NCI-H1092 (cell line): ENCODE measurements around the gene FAM13A.
"Not testable (repeated sequence)": the region's sequence is repeated elsewhere in the genome, so short reads cannot be mapped to it uniquely, and the experiment has no call there.

Experiments used
- DNase-seq: peaks from one replicate; lab custom pipeline; 2025; lab: John Stamatoyannopoulos, UW

The FAM13A gene

GRCh38 chr4:89056953-89057398 lies at the start of gene FAM13A:
TSS of gene FAM13A (minus strand) at chr4:89057185. CDS start at chr4:89056964, 221 bp downstream.
- peak; percentile 79 for DNase-seq

- no peak for DNase-seq
Observed at GRCh38 chr4:89105726-89106125, 48.7 kb upstream of the FAM13A start.

- no peak for DNase-seq
Observed at GRCh38 chr4:89101256-89102161, 44.5 kb upstream of the FAM13A start.

GRCh38 chr4:89100853-89101252 lies 43.9 kb upstream of the FAM13A start:
- DNase-seq, result no peak

- no peak for DNase-seq
Observed at GRCh38 chr4:89099471-89099870, 42.5 kb upstream of the FAM13A start.

- no peak for DNase-seq
Observed at GRCh38 chr4:89099034-89099433, 42.0 kb upstream of the FAM13A start.

GRCh38 chr4:89078300-89078699 lies 21.3 kb upstream of the FAM13A start:
- DNase-seq, result no peak

- DNase-seq, result no peak
Observed at GRCh38 chr4:89077761-89078160, 20.8 kb upstream of the FAM13A start.

GRCh38 chr4:89072921-89073320 lies 15.9 kb upstream of the FAM13A start:
- no peak for DNase-seq

GRCh38 chr4:89071311-89071710 lies 14.3 kb upstream of the FAM13A start:
- no peak for DNase-seq

- DNase-seq, result no peak
Observed at GRCh38 chr4:89070041-89070440, 13.1 kb upstream of the FAM13A start.

- DNase-seq, result no peak
Observed at GRCh38 chr4:89069481-89069880, 12.5 kb upstream of the FAM13A start.

- no peak for DNase-seq
Observed at GRCh38 chr4:89067417-89067816, 10.4 kb upstream of the FAM13A start.

- no peak for DNase-seq
Observed at GRCh38 chr4:89064848-89065247, 7.9 kb upstream of the FAM13A start.

- not testable (repeated sequence) for DNase-seq
Observed at GRCh38 chr4:89057844-89058243, 859 bp upstream of the FAM13A start.

- DNase-seq, result no peak
Observed at GRCh38 chr4:89056292-89056952, 563 bp downstream of the FAM13A start.

- DNase-seq, result no peak
Observed at GRCh38 chr4:89055157-89056080, 1.6 kb downstream of the FAM13A start.

- DNase-seq, result no peak
Observed at GRCh38 chr4:89054627-89055026, 2.4 kb downstream of the FAM13A start.

- DNase-seq, result no peak
Observed at GRCh38 chr4:89049853-89050252, 7.1 kb downstream of the FAM13A start.

GRCh38 chr4:89048906-89049601 lies 7.9 kb downstream of the FAM13A start:
- no peak for DNase-seq

- no peak for DNase-seq
Observed at GRCh38 chr4:89044147-89044900, 12.7 kb downstream of the FAM13A start.
